Osteocyte (in vitro differentiated cells): ENCODE results near the gene PRSS33. TPM values are rescaled to one million over a fixed set of nuclear protein-coding genes. Genes with fewer than 3 reads are reported as not detected.

Experiments used
- DNase-seq: peaks from one replicate; pipeline ENCODE4 v3.0.0; 2021; ENCODE audit warnings: mixed read lengths; ENCODE audit not compliant: unreplicated experiment; ENCODE audit errors: extremely low spot score
- H3K27ac Mint-ChIP-seq: one replicate; pipeline ENCODE4 v1.8.0; 2021; ENCODE audit warnings: mild to moderate bottlenecking, mixed read lengths; ENCODE audit not compliant: unreplicated experiment
- H3K27me3 Mint-ChIP-seq: one replicate; pipeline ENCODE4 v1.8.0; 2021; ENCODE audit warnings: mixed read lengths; ENCODE audit not compliant: unreplicated experiment
- H3K36me3 Mint-ChIP-seq: one replicate; pipeline ENCODE4 v1.8.0; 2021; ENCODE audit warnings: mixed read lengths; ENCODE audit not compliant: unreplicated experiment
- H3K4me1 Mint-ChIP-seq: one replicate; pipeline ENCODE4 v1.8.0; 2021; ENCODE audit warnings: mixed read lengths; ENCODE audit not compliant: unreplicated experiment
- H3K4me3 Mint-ChIP-seq: one replicate; pipeline ENCODE4 v1.8.0; 2021; ENCODE audit warnings: mild to moderate bottlenecking, moderate library complexity, mixed read lengths; ENCODE audit not compliant: unreplicated experiment
- H3K9me3 Mint-ChIP-seq: one replicate; pipeline ENCODE4 v1.8.0; 2021; ENCODE audit warnings: mixed read lengths; ENCODE audit not compliant: unreplicated experiment
- total RNA-seq: library from RNA; stranded (reverse); gene quantifications from 2 replicates; pipeline ENCODE4 v1.2.1, GENCODE V29; 2021
- TF ChIP-seq, protein P1 (sequence below): fragments of 200-600 bp; sonication (generic); IDR thresholded peaks from 2 replicates; pipeline ENCODE4 v1.5.0; 2021; ENCODE audit warnings: antibody characterized with exemption, mild to moderate bottlenecking, moderate library complexity

Gene PRSS33
- total RNA-seq, 1 donor from 2014 or later = not detected

- TF ChIP-seq, protein P1, sequence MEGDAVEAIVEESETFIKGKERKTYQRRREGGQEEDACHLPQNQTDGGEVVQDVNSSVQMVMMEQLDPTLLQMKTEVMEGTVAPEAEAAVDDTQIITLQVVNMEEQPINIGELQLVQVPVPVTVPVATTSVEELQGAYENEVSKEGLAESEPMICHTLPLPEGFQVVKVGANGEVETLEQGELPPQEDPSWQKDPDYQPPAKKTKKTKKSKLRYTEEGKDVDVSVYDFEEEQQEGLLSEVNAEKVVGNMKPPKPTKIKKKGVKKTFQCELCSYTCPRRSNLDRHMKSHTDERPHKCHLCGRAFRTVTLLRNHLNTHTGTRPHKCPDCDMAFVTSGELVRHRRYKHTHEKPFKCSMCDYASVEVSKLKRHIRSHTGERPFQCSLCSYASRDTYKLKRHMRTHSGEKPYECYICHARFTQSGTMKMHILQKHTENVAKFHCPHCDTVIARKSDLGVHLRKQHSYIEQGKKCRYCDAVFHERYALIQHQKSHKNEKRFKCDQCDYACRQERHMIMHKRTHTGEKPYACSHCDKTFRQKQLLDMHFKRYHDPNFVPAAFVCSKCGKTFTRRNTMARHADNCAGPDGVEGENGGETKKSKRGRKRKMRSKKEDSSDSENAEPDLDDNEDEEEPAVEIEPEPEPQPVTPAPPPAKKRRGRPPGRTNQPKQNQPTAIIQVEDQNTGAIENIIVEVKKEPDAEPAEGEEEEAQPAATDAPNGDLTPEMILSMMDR = no peak
- Mint-ChIP-seq H3K9me3 (no peaks in the 10 kb centered on the region), H3K27ac (no peak overlapping the region), H3K36me3 (no peaks in the 10 kb centered on the region), H3K4me3 (no peak overlapping the region), H3K27me3 (peaks cover 26% of the 10 kb centered on the region), H3K4me1 (no peaks in the 10 kb centered on the region)
- DNase-seq = no peak
Measured at GRCh38 chr16:2787961-2788360, 601 bp upstream of the PRSS33 start.

DNA sequence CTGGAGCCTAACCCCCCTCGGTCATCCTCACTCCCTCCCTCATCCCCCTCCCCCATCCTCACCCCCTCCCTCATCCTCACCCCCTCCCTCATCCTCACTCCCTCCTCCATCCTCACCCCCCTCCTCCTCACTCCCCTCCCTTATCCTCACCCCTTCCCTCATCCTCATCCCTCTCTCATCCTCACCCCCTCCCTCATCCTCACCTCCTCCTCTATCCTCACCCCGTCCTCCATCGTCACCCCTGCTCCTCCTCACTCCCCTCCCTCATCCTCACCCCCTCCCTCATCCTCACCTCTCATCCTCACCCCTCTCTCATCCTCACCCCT is 571 bp downstream of the PRSS33 start:
- no peak overlapping the region for H3K27ac Mint-ChIP-seq
- H3K9me3 Mint-ChIP-seq = no peaks in the 10 kb centered on the region
- H3K4me3 Mint-ChIP-seq = no peak overlapping the region
- no peak for DNase-seq
- H3K27me3 Mint-ChIP-seq = peaks cover 20% of the 10 kb centered on the region
- no peaks in the 10 kb centered on the region for H3K4me1 Mint-ChIP-seq
- TF ChIP-seq, protein P1 = no peak
- H3K36me3 Mint-ChIP-seq = no peaks in the 10 kb centered on the region

- H3K4me1 Mint-ChIP-seq = no peaks in the 10 kb centered on the region
- no peak overlapping the region for H3K27ac Mint-ChIP-seq
- no peak for DNase-seq
- peaks cover 14% of the 10 kb centered on the region for H3K27me3 Mint-ChIP-seq
- no peaks in the 10 kb centered on the region for H3K36me3 Mint-ChIP-seq
- no peaks in the 10 kb centered on the region for H3K9me3 Mint-ChIP-seq
- TF ChIP-seq, protein P1 = no peak
- H3K4me3 Mint-ChIP-seq = no peak overlapping the region
Measured at GRCh38 chr16:2786061-2786825, 1.1 kb downstream of the PRSS33 start.

DNA sequence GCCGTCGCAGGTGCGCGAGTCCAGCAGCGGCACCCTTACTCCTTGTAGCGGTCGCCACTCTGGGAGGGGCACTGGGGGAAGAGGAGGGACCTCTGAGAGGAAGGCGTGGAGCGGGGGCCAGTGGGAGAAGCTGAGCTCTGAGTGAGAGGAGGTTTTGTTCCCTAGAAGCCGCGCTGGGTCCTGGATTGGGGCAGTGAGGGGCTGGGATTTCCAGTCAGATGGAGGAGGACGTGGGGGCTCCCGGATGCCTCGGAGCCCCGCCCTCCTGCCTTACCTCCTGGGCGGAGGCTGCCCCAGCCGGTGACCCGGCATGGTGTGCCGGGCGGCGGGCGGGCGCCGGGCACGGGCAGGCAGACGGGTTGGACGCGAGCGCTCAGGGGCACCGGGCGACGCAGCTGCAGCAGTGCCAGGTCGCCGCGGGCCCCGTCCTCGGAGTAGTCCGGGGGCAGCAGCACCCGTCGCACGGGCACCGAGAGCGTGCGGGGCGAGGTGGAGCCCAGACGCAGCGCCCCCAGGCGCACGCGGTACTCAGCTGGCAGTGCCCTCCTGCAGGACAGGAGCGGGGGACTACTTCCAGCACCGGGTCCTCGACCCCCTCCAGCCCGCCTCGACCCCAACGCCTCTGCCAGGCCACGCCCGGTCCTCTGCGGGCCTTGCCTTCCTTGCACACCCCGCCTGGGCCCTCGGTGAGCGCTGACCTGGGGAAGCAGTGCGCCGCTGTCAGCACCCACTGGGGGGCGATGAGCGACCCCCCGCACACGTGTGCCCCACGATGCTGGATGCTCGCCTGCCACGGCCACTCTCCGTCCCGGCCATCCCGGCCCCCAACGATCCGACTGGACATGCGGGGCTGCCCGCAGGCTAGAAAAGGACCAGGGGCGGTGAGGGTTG is 2.0 kb downstream of the PRSS33 start:
- Mint-ChIP-seq H3K4me3 (no peak overlapping the region), H3K27ac (no peak overlapping the region), H3K9me3 (no peaks in the 10 kb centered on the region), H3K36me3 (no peaks in the 10 kb centered on the region), H3K27me3 (peaks cover 11% of the 10 kb centered on the region), H3K4me1 (peaks cover under 1% of the 10 kb centered on the region)
- TF ChIP-seq, protein P1 = no peak
- DNase-seq = no peak
